ENCODE data around the gene SCGN. TPM values are rescaled to one million over a fixed set of nuclear protein-coding genes. Genes with fewer than 3 reads are reported as not detected.

SCGN gene
- total RNA-seq, 1 donor from 2014 or later: 0.85 TPM

DNA sequence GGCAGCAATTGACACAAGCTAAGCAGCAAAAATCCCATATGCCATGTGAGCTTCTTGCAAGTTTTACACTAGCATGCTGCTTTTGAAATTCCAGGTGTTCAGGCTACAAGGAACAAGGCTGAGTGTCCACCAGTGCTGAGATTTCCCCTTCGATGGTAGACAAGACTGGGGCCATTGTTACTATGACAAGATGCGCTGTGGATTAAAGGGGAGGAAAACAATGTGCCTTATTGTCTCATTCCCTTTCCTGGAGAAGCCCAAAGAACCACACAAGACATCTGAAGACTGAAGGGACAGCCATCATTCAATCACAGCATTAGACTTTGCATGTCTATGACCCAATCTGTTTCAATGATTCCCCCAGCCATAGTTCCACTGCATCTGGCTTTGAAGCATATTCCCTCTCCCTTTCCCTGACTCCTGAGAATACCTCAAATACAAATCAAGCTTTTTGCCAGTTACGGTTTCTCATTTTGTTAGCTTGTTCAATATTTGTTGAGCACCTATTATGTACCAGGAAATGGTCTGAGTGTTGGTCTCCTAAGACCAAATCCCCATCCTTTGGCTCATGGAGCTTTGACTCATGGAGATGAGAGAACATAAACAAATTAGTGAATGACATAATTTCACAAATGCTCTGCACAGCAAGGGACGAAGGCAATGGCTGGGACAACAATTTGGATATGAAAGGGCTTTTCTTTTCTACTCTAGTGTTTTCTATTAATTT lies 23.4 kb upstream of the SCGN start:
- H3K4me3 Mint-ChIP-seq (ENCODE audit: unreplicated experiment): no peak overlapping the region
- H3K27ac Mint-ChIP-seq (ENCODE audit: unreplicated experiment): no peak overlapping the region
- H3K36me3 Mint-ChIP-seq (ENCODE audit: low read depth, unreplicated experiment): peaks cover 3% of the 10 kb centered on the region
- H3K9me3 Mint-ChIP-seq (ENCODE audit: unreplicated experiment): no peaks in the 10 kb centered on the region
- peaks cover 3% of the 10 kb centered on the region for H3K27me3 Mint-ChIP-seq (ENCODE audit: unreplicated experiment)
- TF ChIP-seq, protein P1, sequence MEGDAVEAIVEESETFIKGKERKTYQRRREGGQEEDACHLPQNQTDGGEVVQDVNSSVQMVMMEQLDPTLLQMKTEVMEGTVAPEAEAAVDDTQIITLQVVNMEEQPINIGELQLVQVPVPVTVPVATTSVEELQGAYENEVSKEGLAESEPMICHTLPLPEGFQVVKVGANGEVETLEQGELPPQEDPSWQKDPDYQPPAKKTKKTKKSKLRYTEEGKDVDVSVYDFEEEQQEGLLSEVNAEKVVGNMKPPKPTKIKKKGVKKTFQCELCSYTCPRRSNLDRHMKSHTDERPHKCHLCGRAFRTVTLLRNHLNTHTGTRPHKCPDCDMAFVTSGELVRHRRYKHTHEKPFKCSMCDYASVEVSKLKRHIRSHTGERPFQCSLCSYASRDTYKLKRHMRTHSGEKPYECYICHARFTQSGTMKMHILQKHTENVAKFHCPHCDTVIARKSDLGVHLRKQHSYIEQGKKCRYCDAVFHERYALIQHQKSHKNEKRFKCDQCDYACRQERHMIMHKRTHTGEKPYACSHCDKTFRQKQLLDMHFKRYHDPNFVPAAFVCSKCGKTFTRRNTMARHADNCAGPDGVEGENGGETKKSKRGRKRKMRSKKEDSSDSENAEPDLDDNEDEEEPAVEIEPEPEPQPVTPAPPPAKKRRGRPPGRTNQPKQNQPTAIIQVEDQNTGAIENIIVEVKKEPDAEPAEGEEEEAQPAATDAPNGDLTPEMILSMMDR (IDR thresholded peaks at IDR 0.05; ENCODE audit: unreplicated experiment): no peak
- no peak for DNase-seq (ENCODE audit: low spot score)
- no peaks in the 10 kb centered on the region for H3K4me1 Mint-ChIP-seq (ENCODE audit: unreplicated experiment)

DNA sequence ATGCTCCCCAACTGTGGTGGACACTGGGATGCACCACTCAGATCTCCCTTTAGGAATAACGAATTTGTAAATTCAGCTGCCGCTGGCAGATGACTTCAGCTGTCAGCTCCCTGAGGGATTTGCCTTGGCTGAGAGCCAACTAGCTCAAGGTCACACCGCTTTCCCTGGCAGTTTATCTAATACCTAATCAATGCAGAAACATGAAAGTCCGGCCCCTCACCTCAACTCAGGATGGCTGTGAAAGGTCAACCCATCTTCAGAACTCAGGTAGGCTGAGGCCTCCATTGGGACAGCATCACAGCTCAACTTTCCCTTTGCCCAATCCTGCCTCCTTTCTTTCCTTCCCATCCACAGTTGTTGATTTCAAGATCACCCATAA lies 22.8 kb upstream of the SCGN start:
- Mint-ChIP-seq H3K27ac (ENCODE audit: unreplicated experiment) (no peak overlapping the region), H3K4me1 (ENCODE audit: unreplicated experiment) (no peaks in the 10 kb centered on the region), H3K36me3 (ENCODE audit: low read depth, unreplicated experiment) (peaks cover 3% of the 10 kb centered on the region), H3K27me3 (ENCODE audit: unreplicated experiment) (peaks cover 3% of the 10 kb centered on the region), H3K9me3 (ENCODE audit: unreplicated experiment) (no peaks in the 10 kb centered on the region), H3K4me3 (ENCODE audit: unreplicated experiment) (no peak overlapping the region)
- DNase-seq (ENCODE audit: low spot score): no peak
- TF ChIP-seq, protein P1 (IDR thresholded peaks at IDR 0.05; ENCODE audit: unreplicated experiment): no peak

DNA sequence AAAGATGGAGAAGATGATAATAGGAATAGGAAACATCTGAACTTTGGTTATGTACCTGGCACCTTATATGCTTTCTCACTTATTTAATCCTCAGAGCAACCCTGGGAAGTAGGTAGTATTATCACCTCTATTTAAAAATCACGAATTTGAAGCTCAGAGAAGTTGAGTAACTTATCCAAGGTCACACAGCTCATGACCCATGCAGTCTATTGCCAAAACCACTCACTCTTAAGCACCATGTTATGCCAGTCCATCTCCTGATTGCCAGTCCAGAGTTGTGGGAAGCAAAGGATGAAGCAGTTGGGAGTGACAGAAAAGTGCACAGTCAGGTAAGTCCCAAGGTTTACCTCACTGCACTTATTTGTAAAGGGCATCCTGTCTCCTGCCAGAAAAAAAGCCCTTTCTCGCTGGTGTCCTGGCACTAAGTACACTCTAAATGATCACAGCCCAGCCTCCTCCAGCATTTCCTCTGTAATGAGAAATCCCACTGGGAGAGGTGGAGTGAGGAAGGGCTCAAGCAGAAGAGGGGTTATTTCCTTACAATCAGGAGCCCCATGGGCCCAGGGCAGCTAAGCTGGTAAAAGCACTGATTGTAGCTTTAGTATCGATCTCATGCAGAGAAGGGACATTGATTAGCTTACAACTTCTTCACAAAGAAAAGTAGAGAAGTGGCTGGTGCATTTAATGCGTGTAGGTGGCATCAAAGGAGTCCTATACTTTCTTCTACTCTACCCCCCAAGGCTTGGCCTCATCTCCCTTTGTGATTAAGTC lies 21.3 kb upstream of the SCGN start:
- Mint-ChIP-seq H3K27ac (ENCODE audit: unreplicated experiment) (no peak overlapping the region), H3K9me3 (ENCODE audit: unreplicated experiment) (no peaks in the 10 kb centered on the region), H3K27me3 (ENCODE audit: unreplicated experiment) (peaks cover 3% of the 10 kb centered on the region), H3K4me3 (ENCODE audit: unreplicated experiment) (no peak overlapping the region), H3K4me1 (ENCODE audit: unreplicated experiment) (no peaks in the 10 kb centered on the region), H3K36me3 (ENCODE audit: low read depth, unreplicated experiment) (peaks cover 3% of the 10 kb centered on the region)
- no peak for DNase-seq (ENCODE audit: low spot score)
- TF ChIP-seq, protein P1 (IDR thresholded peaks at IDR 0.05; ENCODE audit: unreplicated experiment): no peak

DNA sequence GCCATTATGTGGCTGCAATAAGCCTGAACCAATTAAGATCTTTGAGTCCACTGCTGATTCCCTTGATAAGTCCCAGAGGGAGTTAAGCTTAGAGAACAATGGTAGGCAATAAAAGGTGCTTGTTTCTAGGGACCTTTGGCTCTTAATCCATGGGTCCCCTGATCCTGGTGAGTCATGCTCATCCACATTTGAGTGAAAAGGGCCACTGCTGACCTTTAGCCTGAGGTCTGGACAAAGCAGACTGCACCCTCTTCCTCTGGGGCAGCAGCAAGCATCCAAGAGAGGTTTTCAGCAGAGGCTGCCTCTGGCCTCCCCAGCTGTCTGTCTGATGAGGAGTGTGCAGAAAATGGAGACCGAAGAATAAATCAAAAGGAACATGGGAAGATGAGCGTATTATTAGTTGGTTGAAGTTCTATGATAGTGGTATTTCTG lies 16.1 kb upstream of the SCGN start:
- Mint-ChIP-seq H3K27me3 (ENCODE audit: unreplicated experiment) (no peaks in the 10 kb centered on the region), H3K9me3 (ENCODE audit: unreplicated experiment) (no peaks in the 10 kb centered on the region), H3K4me1 (ENCODE audit: unreplicated experiment) (no peaks in the 10 kb centered on the region), H3K36me3 (ENCODE audit: low read depth, unreplicated experiment) (peaks cover 3% of the 10 kb centered on the region), H3K27ac (ENCODE audit: unreplicated experiment) (no peak overlapping the region), H3K4me3 (ENCODE audit: unreplicated experiment) (no peak overlapping the region)
- TF ChIP-seq, protein P1 (IDR thresholded peaks at IDR 0.05; ENCODE audit: unreplicated experiment): no peak
- no peak for DNase-seq (ENCODE audit: low spot score)

DNA sequence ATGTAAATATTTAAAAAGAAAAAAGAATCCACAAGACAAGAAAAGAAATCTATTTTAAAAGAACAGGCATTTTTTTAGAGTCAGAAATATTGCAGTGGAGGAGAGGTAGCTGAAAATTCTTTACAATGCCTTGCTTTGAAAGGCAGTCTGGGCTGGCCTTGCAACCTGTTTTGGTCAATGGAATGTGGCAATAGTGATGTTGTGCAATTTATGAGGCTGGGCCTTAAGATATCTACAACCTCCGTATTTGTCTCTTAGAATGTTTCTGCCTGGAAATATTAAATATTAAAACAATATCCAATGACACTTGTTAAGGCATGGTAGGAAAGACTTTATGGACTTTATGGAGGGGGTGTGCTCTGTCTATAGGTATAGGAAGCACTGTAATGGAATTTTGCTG lies 14.8 kb upstream of the SCGN start:
- H3K9me3 Mint-ChIP-seq (ENCODE audit: unreplicated experiment): no peaks in the 10 kb centered on the region
- TF ChIP-seq, protein P1 (IDR thresholded peaks at IDR 0.05; ENCODE audit: unreplicated experiment): no peak
- no peaks in the 10 kb centered on the region for H3K27me3 Mint-ChIP-seq (ENCODE audit: unreplicated experiment)
- H3K36me3 Mint-ChIP-seq (ENCODE audit: low read depth, unreplicated experiment): no peaks in the 10 kb centered on the region
- H3K4me3 Mint-ChIP-seq (ENCODE audit: unreplicated experiment): no peak overlapping the region
- no peak overlapping the region for H3K27ac Mint-ChIP-seq (ENCODE audit: unreplicated experiment)
- no peak for DNase-seq (ENCODE audit: low spot score)
- no peaks in the 10 kb centered on the region for H3K4me1 Mint-ChIP-seq (ENCODE audit: unreplicated experiment)

Data from endothelial cell (in vitro differentiated cells).